ACHN (cell line): Measurements from ENCODE around the gene FAM131C.
"Not testable (repeated sequence)": the region's sequence is repeated elsewhere in the genome, so short reads cannot be mapped to it uniquely, and the experiment has no call there.

Experiments used
- DNase-seq: peaks from one replicate; pipeline ENCODE4 v3.0.0-alpha.2; 2015
- in situ Hi-C: cut with HindIII; loops from 2 replicates; pipeline ENCODE4 v1.10.0; 2017; ENCODE audit warnings: low sequenced_read_pairs, low pct_ligation_motif_present, low pct_unique_long_range_greater_than_20kb

Gene FAM131C

GRCh38 chr1:16066245-16066644 lies 7.2 kb downstream of the FAM131C start:
- in situ Hi-C loops = no loop called here
- DNase-seq = no peak

- no peak for DNase-seq
- in situ Hi-C loops = no loop called here
Observed at GRCh38 chr1:16065269-16065576, 8.2 kb downstream of the FAM131C start.

GRCh38 chr1:16064536-16065268 lies 8.7 kb downstream of the FAM131C start:
- in situ Hi-C loops = no loop called here

GRCh38 chr1:16063921-16064320 lies 9.5 kb downstream of the FAM131C start:
- in situ Hi-C loops = no loop called here
- no peak for DNase-seq

More at GRCh38 chr1:16064536-16065268, 8.7 kb downstream of the FAM131C start:
- no peak for DNase-seq

- in situ Hi-C loops = no loop called here
- DNase-seq = no peak
Observed at GRCh38 chr1:16063226-16063829, 10.1 kb downstream of the FAM131C start.

GRCh38 chr1:16062687-16063075 lies 10.8 kb downstream of the FAM131C start:
- in situ Hi-C loops, DNase-seq: not testable (repeated sequence)

- in situ Hi-C loops, DNase-seq: not testable (repeated sequence)
Observed at GRCh38 chr1:16061989-16062686, 11.3 kb downstream of the FAM131C start.

- DNase-seq = no peak
- in situ Hi-C loops = no loop called here
Observed at GRCh38 chr1:16061266-16061665, 12.2 kb downstream of the FAM131C start.

- in situ Hi-C loops, DNase-seq: not testable (repeated sequence)
Observed at GRCh38 chr1:16058394-16059120, 14.9 kb downstream of the FAM131C start.

- in situ Hi-C loops, DNase-seq: not testable (repeated sequence)
Observed at GRCh38 chr1:16057314-16057915, 16.0 kb downstream of the FAM131C start.

GRCh38 chr1:16056521-16056912 lies 16.9 kb downstream of the FAM131C start:
- DNase-seq, in situ Hi-C loops: not testable (repeated sequence)

GRCh38 chr1:16055613-16056520 lies 17.6 kb downstream of the FAM131C start:
- peak; percentile 82 for DNase-seq
- in situ Hi-C loops = no loop called here

- no peak for DNase-seq
- in situ Hi-C loops = no loop called here
Observed at GRCh38 chr1:16054598-16055540, 18.6 kb downstream of the FAM131C start.

- in situ Hi-C loops = no loop called here
- DNase-seq = no peak
Observed at GRCh38 chr1:16053781-16054502, 19.5 kb downstream of the FAM131C start.

GRCh38 chr1:16051949-16052348 lies 21.5 kb downstream of the FAM131C start:
- DNase-seq, in situ Hi-C loops: not testable (repeated sequence)

GRCh38 chr1:16051039-16051438 lies 22.4 kb downstream of the FAM131C start:
- in situ Hi-C loops = no loop called here

More at GRCh38 chr1:16051039-16051438, 22.4 kb downstream of the FAM131C start:
- no peak for DNase-seq
